ENCODE measurements around the gene ALOX5AP.

The ALOX5AP gene

DNA sequence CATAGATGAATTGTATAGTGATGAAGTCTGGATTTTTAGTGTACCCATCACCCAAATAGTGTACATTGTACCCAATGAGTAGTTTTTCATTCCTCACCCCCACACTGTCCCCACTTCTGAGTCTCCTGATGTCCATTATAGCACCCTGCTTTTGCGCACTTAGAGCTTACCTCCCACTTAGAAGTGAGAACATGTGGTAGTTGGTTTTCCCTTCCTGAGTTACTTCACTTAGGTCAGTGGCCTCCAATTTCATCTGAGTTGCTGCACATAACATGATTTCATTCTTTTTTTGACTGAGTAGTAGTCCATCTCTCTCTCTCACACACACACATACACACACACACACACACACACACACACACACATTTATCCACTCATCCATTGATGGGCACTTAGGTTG lies 43.2 kb upstream of the ALOX5AP start:
- no peak for DNase-seq
- no peaks in the 10 kb centered on the region for H3K36me3 ChIP-seq (replicated peaks)
- TF ChIP-seq, protein P1, sequence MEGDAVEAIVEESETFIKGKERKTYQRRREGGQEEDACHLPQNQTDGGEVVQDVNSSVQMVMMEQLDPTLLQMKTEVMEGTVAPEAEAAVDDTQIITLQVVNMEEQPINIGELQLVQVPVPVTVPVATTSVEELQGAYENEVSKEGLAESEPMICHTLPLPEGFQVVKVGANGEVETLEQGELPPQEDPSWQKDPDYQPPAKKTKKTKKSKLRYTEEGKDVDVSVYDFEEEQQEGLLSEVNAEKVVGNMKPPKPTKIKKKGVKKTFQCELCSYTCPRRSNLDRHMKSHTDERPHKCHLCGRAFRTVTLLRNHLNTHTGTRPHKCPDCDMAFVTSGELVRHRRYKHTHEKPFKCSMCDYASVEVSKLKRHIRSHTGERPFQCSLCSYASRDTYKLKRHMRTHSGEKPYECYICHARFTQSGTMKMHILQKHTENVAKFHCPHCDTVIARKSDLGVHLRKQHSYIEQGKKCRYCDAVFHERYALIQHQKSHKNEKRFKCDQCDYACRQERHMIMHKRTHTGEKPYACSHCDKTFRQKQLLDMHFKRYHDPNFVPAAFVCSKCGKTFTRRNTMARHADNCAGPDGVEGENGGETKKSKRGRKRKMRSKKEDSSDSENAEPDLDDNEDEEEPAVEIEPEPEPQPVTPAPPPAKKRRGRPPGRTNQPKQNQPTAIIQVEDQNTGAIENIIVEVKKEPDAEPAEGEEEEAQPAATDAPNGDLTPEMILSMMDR (IDR thresholded peaks at IDR 0.05; ENCODE audit: low read depth, low read length, missing control alignments), result no peak
- no peaks in the 10 kb centered on the region for H3K27me3 ChIP-seq (replicated peaks)
- in situ Hi-C loops (cut with HindIII; ENCODE audit: low pct_ligation_motif_present, low sequenced_read_pairs), result no loop called here
- no peak overlapping the region for H3K4me3 ChIP-seq (ENCODE audit: low read depth, low read length)
- no peak overlapping the region for H3K27ac ChIP-seq

DNA sequence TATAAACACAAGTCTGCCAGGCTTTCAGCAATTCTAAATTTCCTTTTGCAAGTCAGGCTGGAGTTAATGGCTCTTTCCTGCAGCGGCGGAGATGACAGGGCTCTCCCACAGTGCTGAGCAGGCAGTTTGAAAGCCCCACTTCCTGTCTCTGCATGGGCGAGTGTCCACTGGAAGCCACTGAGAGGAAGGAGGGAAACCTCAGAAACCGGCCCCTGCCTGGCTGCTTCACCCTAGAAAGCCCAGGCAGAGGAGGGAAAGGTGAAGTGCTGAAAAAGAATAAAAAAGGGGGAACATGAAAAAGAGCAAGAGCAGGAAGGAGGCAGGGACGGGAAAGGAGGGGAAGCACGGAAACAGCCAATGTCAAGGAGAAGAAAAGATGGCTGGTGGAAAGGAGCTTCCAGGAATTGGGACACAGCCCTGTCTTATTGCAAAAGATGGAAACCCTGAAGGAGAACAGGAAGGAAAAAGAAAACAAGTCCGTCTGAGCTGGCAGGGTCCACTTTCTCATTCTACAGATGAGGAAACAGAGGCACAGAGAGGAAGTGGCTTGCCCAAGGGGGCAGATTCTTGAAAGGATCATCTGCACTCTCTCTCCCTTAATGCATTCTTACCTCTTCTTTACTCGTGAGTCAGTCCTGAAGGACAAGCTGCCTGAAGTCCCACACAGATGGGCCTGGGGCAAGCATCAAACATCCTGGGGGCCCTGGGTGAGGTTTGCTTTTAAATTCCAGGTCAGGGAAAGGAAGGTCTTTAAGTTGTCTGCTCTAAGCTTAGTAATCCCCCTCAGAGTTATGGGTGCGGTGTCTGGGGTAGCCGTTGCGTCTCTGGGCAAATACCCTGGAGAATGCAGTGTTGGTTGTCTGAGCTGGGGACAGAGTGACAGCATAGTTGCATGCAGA lies 38.8 kb upstream of the ALOX5AP start:
- H3K36me3 ChIP-seq (replicated peaks), result no peaks in the 10 kb centered on the region
- in situ Hi-C loops (cut with HindIII; ENCODE audit: low pct_ligation_motif_present, low sequenced_read_pairs), result no loop called here
- no peak overlapping the region for H3K4me3 ChIP-seq (ENCODE audit: low read depth, low read length)
- H3K27ac ChIP-seq, result no peak overlapping the region
- no peaks in the 10 kb centered on the region for H3K27me3 ChIP-seq (replicated peaks)
- TF ChIP-seq, protein P1 (IDR thresholded peaks at IDR 0.05; ENCODE audit: low read depth, low read length, missing control alignments), result no peak
- DNase-seq, result no peak

GRCh38 chr13:30697177-30697953 lies 38.0 kb upstream of the ALOX5AP start:
- H3K27ac ChIP-seq, result peak overlapping the region; percentile 78
- no peak for DNase-seq
- TF ChIP-seq, protein P1 (IDR thresholded peaks at IDR 0.05; ENCODE audit: low read depth, low read length, missing control alignments), result no peak
- no peak overlapping the region for H3K4me3 ChIP-seq (ENCODE audit: low read depth, low read length)
- H3K27me3 ChIP-seq (replicated peaks), result no peaks in the 10 kb centered on the region
- in situ Hi-C loops (cut with HindIII; ENCODE audit: low pct_ligation_motif_present, low sequenced_read_pairs), result no loop called here
- no peaks in the 10 kb centered on the region for H3K36me3 ChIP-seq (replicated peaks)

GRCh38 chr13:30697996-30698401 lies 37.3 kb upstream of the ALOX5AP start:
- Histone ChIP-seq H3K36me3 (replicated peaks) (no peaks in the 10 kb centered on the region), H3K27me3 (replicated peaks) (no peaks in the 10 kb centered on the region), H3K27ac (peak overlapping the region; percentile 78), H3K4me3 (ENCODE audit: low read depth, low read length) (no peak overlapping the region)
- TF ChIP-seq, protein P1 (IDR thresholded peaks at IDR 0.05; ENCODE audit: low read depth, low read length, missing control alignments), result no peak
- in situ Hi-C loops (cut with HindIII; ENCODE audit: low pct_ligation_motif_present, low sequenced_read_pairs), result no loop called here
- DNase-seq, result peak; percentile 81

DNA sequence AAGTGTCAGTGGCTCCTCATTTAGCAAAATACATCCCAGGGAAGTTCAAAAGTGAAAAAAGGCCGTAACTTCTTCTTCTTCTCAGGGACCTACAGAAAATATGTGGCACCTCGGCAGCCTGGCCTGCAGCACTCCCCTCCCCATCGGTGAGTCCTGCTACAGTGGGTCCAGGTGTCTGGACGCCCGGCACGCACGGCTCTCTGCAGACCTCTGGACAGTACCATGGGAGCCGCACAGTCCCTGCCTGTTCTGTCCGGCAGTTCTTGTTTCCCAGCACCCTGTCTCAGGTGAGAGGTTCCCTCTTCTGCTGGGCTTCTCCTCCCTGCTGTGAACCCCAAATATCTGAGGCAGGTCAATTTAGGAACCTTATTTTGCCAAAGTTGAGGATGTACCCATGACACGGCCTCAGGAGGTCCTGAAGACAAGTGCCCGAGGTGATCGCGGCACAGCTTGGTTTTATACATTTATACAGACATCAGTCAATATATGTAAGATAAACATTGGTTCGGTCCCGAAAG lies 36.8 kb upstream of the ALOX5AP start:
- in situ Hi-C loops (cut with HindIII; ENCODE audit: low pct_ligation_motif_present, low sequenced_read_pairs), result no loop called here
- TF ChIP-seq, protein P1 (IDR thresholded peaks at IDR 0.05; ENCODE audit: low read depth, low read length, missing control alignments), result no peak
- H3K27ac ChIP-seq, result peak overlapping the region; percentile 78
- no peak for DNase-seq
- H3K36me3 ChIP-seq (replicated peaks), result no peaks in the 10 kb centered on the region
- no peaks in the 10 kb centered on the region for H3K27me3 ChIP-seq (replicated peaks)
- no peak overlapping the region for H3K4me3 ChIP-seq (ENCODE audit: low read depth, low read length)

Data from brain microvascular endothelial cell (primary cell).